Stomach smooth muscle (tissue), 2 donors: ENCODE measurements around the gene FLRT1.

ENCODE experiments used
- H3K27ac ChIP-seq: one replicate; pipeline ENCODE4 v1.7.0; 2013; ENCODE audit warnings: mild to moderate bottlenecking, low read length, inconsistent platforms
- H3K27me3 ChIP-seq, 2 donors: one replicate each; pipeline ENCODE4 v1.7.0; 2013; ENCODE audit warnings: low read length in 2 of 2; ENCODE audit not compliant: insufficient read depth in 2 of 2, control insufficient read depth in 1 of 2
- H3K36me3 ChIP-seq, 2 donors: one replicate each; pipeline ENCODE4 v1.7.0; 2013; ENCODE audit warnings: low read length in 2 of 2; ENCODE audit not compliant: control insufficient read depth in 2 of 2, insufficient read depth in 2 of 2
- H3K4me1 ChIP-seq: one replicate; pipeline ENCODE4 v1.7.0; 2013; ENCODE audit warnings: low read length; ENCODE audit not compliant: control insufficient read depth, insufficient read depth
- H3K4me3 ChIP-seq, 2 donors: one replicate each; pipeline ENCODE4 v1.7.0; 2013; ENCODE audit warnings: low read length in 2 of 2
- H3K9ac ChIP-seq, 2 donors: one replicate each; pipeline ENCODE4 v1.7.0; 2013; ENCODE audit warnings: low read length in 2 of 2, mild to moderate bottlenecking in 1 of 2
- H3K9me3 ChIP-seq, 2 donors: one replicate each; pipeline ENCODE4 v1.7.0; 2013; ENCODE audit warnings: low read length in 2 of 2; ENCODE audit not compliant: control insufficient read depth in 2 of 2
- donor health status: healthy.
- donor health status: Pancreatic carcinoma.

FLRT1 gene

GRCh38 chr11:63998558-63999348, 37.0 kb upstream of the FLRT1 start:
- Histone ChIP-seq H3K4me1 (peaks cover 25% of the 10 kb centered on the region), H3K27me3 (no peaks in the 10 kb centered on the region), H3K4me3 (peak overlapping the region in 1 of 2 donors; percentile 35), H3K36me3 (peaks cover 13 to 15% of the 10 kb centered on the region in 2 donors), H3K27ac (no peak overlapping the region), H3K9me3 (no peaks in the 10 kb centered on the region), H3K9ac (no peak overlapping the region)

GRCh38 chr11:63999349-64000025, 36.2 kb upstream of the FLRT1 start:
- peaks cover 13 to 15% of the 10 kb centered on the region in 2 donors for H3K36me3 ChIP-seq
- no peaks in the 10 kb centered on the region for H3K9me3 ChIP-seq
- no peak overlapping the region for H3K27ac ChIP-seq
- H3K9ac ChIP-seq: peak overlapping the region in 1 of 2 donors; percentile 42
- peak overlapping the region in 1 of 2 donors; percentile 60 for H3K4me3 ChIP-seq
- peaks cover 25% of the 10 kb centered on the region for H3K4me1 ChIP-seq
- H3K27me3 ChIP-seq: no peaks in the 10 kb centered on the region

GRCh38 chr11:64000026-64000739, 35.5 kb upstream of the FLRT1 start:
- H3K9me3 ChIP-seq: no peaks in the 10 kb centered on the region
- H3K4me1 ChIP-seq: peaks cover 25% of the 10 kb centered on the region
- H3K4me3 ChIP-seq: peak overlapping the region; percentile 31 to 60
- no peak overlapping the region for H3K27ac ChIP-seq
- H3K9ac ChIP-seq: peak overlapping the region in 1 of 2 donors; percentile 42
- no peaks in the 10 kb centered on the region for H3K27me3 ChIP-seq
- H3K36me3 ChIP-seq: peaks cover 13 to 15% of the 10 kb centered on the region in 2 donors

GRCh38 chr11:64000740-64001483, 34.8 kb upstream of the FLRT1 start:
- Histone ChIP-seq H3K27ac (no peak overlapping the region), H3K4me3 (peak overlapping the region; percentile 25 to 60), H3K9me3 (no peaks in the 10 kb centered on the region), H3K4me1 (peaks cover 25% of the 10 kb centered on the region), H3K27me3 (no peaks in the 10 kb centered on the region), H3K9ac (peak overlapping the region in 1 of 2 donors; percentile 29), H3K36me3 (peaks cover 13 to 15% of the 10 kb centered on the region in 2 donors)

GRCh38 chr11:64001484-64002420, 34.0 kb upstream of the FLRT1 start:
- H3K27me3 ChIP-seq: no peaks in the 10 kb centered on the region
- no peak overlapping the region for H3K9ac ChIP-seq
- H3K4me3 ChIP-seq: no peak overlapping the region
- H3K27ac ChIP-seq: no peak overlapping the region
- peaks cover 26% of the 10 kb centered on the region for H3K4me1 ChIP-seq
- H3K9me3 ChIP-seq: no peaks in the 10 kb centered on the region
- peaks cover 5 to 7% of the 10 kb centered on the region in 2 donors for H3K36me3 ChIP-seq

GRCh38 chr11:64003807-64004589, 31.7 kb upstream of the FLRT1 start:
- Histone ChIP-seq H3K27me3 (no peaks in the 10 kb centered on the region), H3K9me3 (no peaks in the 10 kb centered on the region), H3K9ac (no peak overlapping the region), H3K36me3 (no peaks in the 10 kb centered on the region), H3K4me3 (no peak overlapping the region), H3K27ac (no peak overlapping the region), H3K4me1 (peaks cover 43% of the 10 kb centered on the region)

GRCh38 chr11:64004590-64004984, 31.1 kb upstream of the FLRT1 start:
- H3K4me3 ChIP-seq: no peak overlapping the region
- peaks cover 39% of the 10 kb centered on the region for H3K4me1 ChIP-seq
- H3K9ac ChIP-seq: no peak overlapping the region
- H3K36me3 ChIP-seq: no peaks in the 10 kb centered on the region
- no peaks in the 10 kb centered on the region for H3K9me3 ChIP-seq
- no peak overlapping the region for H3K27ac ChIP-seq
- no peaks in the 10 kb centered on the region for H3K27me3 ChIP-seq

GRCh38 chr11:64005691-64006090, 30.0 kb upstream of the FLRT1 start:
- Histone ChIP-seq H3K9me3 (no peaks in the 10 kb centered on the region), H3K27ac (no peak overlapping the region), H3K4me3 (no peak overlapping the region), H3K9ac (no peak overlapping the region), H3K4me1 (peaks cover 30% of the 10 kb centered on the region), H3K36me3 (no peaks in the 10 kb centered on the region), H3K27me3 (no peaks in the 10 kb centered on the region)

- no peak overlapping the region for H3K27ac ChIP-seq
- no peaks in the 10 kb centered on the region for H3K27me3 ChIP-seq
Measured at GRCh38 chr11:64006398-64006797, 29.3 kb upstream of the FLRT1 start.

More at GRCh38 chr11:64006398-64006797, 29.3 kb upstream of the FLRT1 start:
- H3K4me3 ChIP-seq: no peak overlapping the region
- peaks cover 26% of the 10 kb centered on the region for H3K4me1 ChIP-seq
- H3K36me3 ChIP-seq: no peaks in the 10 kb centered on the region
- H3K9ac ChIP-seq: no peak overlapping the region
- no peaks in the 10 kb centered on the region for H3K9me3 ChIP-seq
